HG03469 (cell line): Measurements from ENCODE around the gene YY1AP1.
"Not testable (repeated sequence)": the region's sequence is repeated elsewhere in the genome, so short reads cannot be mapped to it uniquely, and the experiment has no call there.

Experiments used
- ATAC-seq: cut with Tn5 transposase; IDR thresholded peaks from one replicate; pipeline ENCODE4 v1.9.1; 2021; ENCODE audit warnings: mild to moderate bottlenecking, moderate library complexity, moderate number of reproducible peaks; ENCODE audit not compliant: unreplicated experiment

The YY1AP1 gene

GRCh38 chr1:155697046-155697445 lies 8.5 kb upstream of the YY1AP1 start:
- ATAC-seq: no peak

GRCh38 chr1:155696524-155696923 lies 8.0 kb upstream of the YY1AP1 start:
- no peak for ATAC-seq

- ATAC-seq: no peak
Measured at GRCh38 chr1:155695608-155696007, 7.0 kb upstream of the YY1AP1 start.

- ATAC-seq: no peak
Measured at GRCh38 chr1:155695072-155695471, 6.5 kb upstream of the YY1AP1 start.

GRCh38 chr1:155694167-155694566 lies 5.6 kb upstream of the YY1AP1 start:
- no peak for ATAC-seq

- no peak for ATAC-seq
Measured at GRCh38 chr1:155691992-155692528, 3.5 kb upstream of the YY1AP1 start.

GRCh38 chr1:155689081-155689607 lies 570 bp upstream of the YY1AP1 start, which contains the start of gene DAP3:
Gene DAP3 (plus strand): TSS chr1:155689091. CDS start chr1:155709780, 20,689 bp downstream.
- not testable (repeated sequence) for ATAC-seq

- ATAC-seq: peak; percentile 7
Measured at GRCh38 chr1:155687705-155688323, 760 bp downstream of the YY1AP1 start.

- ATAC-seq: no peak
Measured at GRCh38 chr1:155681776-155682175, 6.8 kb downstream of the YY1AP1 start.

- no peak for ATAC-seq
Measured at GRCh38 chr1:155680531-155680930, 8.0 kb downstream of the YY1AP1 start.

- not testable (repeated sequence) for ATAC-seq
Measured at GRCh38 chr1:155678992-155679391, 9.6 kb downstream of the YY1AP1 start.

GRCh38 chr1:155678027-155678426 lies 10.5 kb downstream of the YY1AP1 start:
- no peak for ATAC-seq

GRCh38 chr1:155673003-155673402 lies 15.6 kb downstream of the YY1AP1 start:
- no peak for ATAC-seq

GRCh38 chr1:155671750-155672149 lies 16.8 kb downstream of the YY1AP1 start:
- ATAC-seq: no peak

- ATAC-seq: no peak
Measured at GRCh38 chr1:155669233-155670162, 19.1 kb downstream of the YY1AP1 start.

GRCh38 chr1:155661239-155661638 lies 27.3 kb downstream of the YY1AP1 start:
- ATAC-seq: not testable (repeated sequence)

- no peak for ATAC-seq
Measured at GRCh38 chr1:155657463-155657862, 31.1 kb downstream of the YY1AP1 start.

- no peak for ATAC-seq
Measured at GRCh38 chr1:155652951-155653350, 35.6 kb downstream of the YY1AP1 start.

GRCh38 chr1:155651861-155652661 lies 36.5 kb downstream of the YY1AP1 start:
- ATAC-seq: no peak

- no peak for ATAC-seq
Measured at GRCh38 chr1:155650231-155650757, 38.3 kb downstream of the YY1AP1 start.
